IPS-11a (cell line): ENCODE measurements around the gene GRID2.

Source experiments
- H3K4me3 ChIP-seq: one replicate; pipeline ENCODE4 v1.5.1; 2013; ENCODE audit warnings: low read depth, low read length, control low read depth

The GRID2 gene

DNA sequence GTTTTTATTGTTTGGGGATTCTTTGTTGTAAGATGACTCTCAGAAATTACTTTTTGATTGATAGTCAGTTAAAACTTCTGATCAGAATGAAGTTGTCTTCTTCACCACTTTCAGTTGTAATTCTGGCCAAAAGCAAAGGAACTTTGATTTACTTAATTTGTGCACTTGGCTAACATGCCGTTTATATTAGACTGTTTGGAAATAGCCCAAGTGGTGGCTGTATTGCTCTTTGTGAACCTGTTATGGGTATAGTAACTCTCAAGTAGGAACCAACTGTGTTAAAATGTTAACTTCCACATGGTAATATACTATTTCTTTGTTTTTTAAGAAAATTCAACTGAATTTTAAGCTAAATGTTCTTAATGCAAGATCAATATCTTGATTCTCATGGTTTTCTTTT, 581.9 kb downstream of the GRID2 start:
- H3K4me3 ChIP-seq: no peak overlapping the region

DNA sequence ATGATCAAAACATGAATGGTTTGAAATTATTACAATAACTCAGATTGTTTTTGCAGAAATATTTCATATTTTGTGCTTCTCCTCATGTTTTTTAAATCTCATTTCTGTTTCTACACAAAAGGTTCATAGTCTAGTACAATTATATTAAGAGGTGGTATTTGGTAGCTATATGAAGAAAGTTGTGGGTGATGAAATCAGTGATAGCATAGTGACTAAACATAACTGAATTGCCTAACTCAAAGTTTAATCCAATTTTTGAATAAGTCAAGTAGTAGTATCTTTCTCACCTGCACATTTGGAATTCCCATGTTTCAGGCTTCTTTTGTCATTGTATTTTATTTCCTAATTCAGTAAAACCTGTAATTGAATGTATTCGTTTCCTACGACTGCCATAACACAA, 648.7 kb downstream of the GRID2 start:
- H3K4me3 ChIP-seq: no peak overlapping the region

DNA sequence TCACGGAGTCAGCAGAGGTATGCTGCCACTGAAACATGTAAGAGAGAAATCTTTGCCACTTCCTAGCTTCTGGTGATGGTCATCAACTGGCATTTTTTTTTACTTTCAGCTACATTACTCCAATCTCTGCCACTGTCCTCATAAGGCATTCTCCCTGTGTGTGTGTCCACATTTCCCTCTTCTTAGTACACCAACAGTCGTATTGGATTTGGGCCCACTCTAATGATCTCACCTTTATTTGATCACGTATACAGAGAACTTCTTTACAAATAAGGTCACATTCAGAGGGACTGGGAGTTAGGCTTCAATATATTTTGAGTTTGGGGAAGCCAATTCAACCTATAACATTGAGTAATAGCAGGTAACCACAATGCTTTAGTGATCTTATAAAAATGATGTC, 649.1 kb downstream of the GRID2 start:
- no peak overlapping the region for H3K4me3 ChIP-seq

DNA sequence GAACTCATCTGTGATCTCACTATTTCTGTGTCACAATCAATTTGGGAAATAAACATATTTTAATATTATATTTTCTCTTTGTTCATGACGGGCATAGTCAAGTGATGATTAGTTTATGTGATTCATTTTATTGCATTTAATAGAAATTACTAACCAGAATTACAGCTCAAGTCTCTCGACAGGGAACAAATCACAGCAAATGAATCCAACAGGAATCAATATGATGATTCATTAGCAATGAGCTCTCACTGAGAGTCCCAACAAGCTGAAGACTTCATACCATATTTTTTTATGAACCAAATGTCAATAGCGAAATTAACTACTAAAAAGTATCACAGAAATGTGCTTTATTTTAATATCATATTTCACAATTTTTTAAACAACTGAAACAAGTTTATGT, 649.7 kb downstream of the GRID2 start:
- H3K4me3 ChIP-seq: no peak overlapping the region

DNA sequence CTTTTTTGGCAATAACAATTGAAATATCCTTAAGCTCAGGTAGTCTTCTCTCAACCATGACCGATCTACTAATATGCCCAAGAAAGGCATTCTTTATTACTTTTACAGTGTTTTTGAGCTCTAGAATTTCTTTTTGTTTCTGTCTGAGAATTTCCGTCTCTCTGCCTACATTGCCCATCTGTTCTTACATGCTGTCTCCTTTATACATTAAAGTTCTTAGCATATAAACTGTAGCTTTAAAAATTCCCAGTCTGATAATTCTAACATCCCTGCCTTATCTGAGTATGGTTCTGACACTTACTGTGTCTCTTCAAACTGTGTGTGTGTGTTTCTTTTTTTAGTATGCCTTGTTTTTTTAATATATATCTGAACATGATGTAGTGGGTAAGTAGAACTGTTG, 658.1 kb downstream of the GRID2 start:
- no peak overlapping the region for H3K4me3 ChIP-seq

DNA sequence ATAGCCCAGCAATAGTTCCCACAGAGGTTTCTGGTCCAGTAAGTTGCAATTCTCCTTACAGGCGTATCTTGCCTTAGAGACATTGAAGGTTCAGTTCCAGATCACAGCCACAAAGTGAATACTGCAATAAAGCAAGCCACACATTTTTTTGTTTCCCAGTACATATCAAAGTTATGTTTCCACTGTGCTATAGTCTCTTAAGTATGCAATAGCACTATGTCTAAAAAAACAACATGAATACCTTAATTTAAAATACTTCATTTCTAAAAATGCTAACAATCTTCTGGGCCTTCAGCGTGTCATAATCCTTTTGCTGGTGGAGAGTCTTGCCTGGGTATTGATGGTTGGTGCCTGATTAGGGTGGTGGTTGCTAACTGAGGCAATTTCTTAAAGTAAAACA, 659.1 kb downstream of the GRID2 start:
- H3K4me3 ChIP-seq: no peak overlapping the region

DNA sequence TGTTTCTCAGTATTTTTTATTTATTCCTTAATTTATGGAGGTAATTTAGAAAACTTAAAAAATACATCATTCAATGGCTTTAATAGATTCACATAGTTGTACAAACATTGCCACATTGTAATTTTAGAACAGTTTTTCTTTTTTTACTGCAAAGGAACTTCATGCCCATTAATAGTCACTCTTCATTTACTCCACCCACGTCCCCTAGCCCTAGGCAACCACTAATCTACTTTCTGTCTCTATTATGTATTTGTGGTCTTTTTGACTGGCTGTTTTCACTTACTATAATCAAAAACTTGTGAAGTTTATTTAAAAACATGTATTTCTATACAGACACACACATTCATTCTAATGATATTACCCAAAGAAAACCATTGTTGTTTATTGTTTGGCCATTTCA, 664.8 kb downstream of the GRID2 start:
- H3K4me3 ChIP-seq: no peak overlapping the region

DNA sequence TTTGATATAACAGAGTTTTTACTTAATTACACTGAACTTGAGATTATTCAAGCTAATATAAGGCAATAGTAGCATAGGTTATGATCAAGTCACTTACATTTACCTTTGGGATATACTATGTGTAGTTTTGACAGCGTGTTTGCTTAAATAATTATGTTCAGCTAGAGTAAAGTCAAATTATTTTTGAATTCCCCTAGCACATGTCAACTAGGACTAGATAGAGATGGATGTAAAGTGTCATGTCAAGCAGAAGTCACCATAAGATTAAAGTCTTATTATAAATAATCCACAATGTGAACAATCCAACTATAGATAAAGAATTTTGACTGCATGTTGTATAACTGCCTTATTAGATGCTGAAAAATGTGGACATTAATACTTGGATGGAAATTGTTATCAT, 665.2 kb downstream of the GRID2 start:
- no peak overlapping the region for H3K4me3 ChIP-seq

DNA sequence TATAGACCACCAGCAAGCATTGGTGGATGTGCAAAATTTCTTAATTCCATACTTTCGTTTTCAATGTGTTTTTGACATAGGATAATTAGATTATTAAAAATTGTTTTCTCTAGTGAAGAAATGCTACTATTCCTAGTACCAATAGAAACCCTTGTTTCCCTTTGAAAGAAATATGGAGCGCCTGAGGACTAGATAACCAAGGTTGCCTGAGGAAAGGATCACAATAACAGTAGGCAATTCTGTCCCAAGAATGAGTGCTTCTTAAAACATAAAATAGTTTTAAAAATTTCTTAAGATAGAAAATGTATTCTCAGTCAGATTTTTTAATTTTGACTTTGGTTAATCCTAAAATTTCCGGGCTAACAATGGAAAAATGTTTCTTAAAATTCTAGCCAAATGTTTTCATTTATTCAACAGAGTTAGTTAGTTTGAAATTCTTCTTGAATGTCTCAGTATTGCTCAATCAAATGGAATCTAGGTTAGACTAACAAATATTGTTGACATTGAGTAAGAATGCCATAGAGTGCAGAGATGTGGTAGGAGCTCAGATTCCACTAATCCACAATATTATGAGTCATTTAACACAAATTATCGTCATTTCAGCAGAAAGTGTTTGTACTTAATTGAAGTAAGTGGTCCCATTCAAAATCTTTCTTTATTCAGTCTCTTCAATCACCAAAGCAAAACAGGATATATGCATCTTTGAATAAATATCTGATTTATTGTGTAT, 666.0 kb downstream of the GRID2 start:
- H3K4me3 ChIP-seq: no peak overlapping the region

DNA sequence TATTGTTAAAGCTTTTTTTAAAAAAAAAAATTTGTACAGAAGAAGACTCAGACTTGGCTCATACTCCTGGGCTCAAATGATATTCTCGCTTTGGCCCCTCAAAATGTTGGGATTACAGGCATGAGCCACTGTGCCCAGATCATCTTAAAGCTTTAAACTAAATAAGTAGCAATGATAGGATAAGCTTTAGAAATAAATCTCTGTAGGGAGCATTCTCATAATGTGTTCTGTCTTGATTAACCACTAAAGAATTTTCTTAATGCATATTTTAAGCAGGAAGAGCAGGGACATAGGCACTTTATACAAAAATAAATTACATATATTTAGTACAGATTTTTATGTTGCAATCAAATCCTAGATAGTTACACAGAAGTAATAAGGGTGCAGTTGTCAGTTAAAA, 667.2 kb downstream of the GRID2 start:
- H3K4me3 ChIP-seq: no peak overlapping the region

DNA sequence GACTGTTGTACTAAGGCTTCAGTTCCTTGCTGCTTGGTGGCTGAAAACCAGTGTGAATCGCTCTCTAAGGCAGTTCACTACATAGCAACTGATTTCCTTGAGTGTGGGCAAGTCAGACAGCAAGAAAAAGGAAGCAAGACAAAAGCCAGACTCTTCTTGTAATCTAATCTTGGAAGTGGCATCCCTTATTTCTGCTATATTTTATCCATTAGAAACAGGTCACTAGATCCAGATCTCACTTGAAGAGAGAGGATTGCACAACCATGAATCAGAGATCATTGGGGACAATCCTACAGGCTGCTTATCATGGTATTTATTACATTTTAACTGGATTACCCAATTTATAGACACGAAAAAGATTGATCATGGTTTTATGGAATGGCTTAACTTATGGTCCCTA, 684.5 kb downstream of the GRID2 start:
- H3K4me3 ChIP-seq: no peak overlapping the region

DNA sequence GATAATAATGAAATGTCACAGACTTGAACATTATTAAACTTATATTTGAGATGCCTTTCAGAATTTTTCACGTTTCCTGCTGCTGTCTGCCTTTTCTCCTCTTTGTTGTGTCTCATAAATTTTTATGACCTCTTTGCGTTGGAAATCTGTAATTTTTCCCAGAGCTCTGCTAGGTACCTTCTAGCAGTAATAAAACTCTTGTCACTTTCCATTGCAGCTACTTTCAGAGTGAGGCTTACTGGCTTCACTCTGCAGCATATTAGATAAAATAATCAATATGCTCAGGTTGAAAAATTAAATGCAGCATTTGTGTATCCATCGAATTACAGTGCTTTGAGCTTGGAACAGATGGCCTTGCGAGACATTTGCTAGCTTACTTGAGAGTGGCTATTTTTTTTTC, 689.0 kb downstream of the GRID2 start:
- H3K4me3 ChIP-seq: no peak overlapping the region

DNA sequence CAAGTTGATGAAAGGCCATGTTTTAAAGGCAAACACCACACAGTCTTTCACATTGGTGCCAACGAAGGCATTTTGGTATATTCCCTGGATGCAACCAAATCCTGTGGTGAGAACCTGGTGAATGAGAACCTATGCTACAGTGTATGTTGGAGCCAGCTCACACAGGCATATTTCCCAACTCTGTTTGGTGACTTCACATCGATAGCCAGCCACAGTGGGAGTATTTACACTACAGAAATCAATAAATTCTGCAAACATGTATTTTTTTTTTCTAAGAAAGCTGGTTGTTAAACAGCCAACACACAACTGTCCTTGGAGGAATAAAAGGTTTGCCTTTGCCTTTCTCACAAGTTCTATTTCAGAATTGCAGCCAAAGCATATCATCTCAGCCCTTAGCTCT, 691.0 kb downstream of the GRID2 start:
- no peak overlapping the region for H3K4me3 ChIP-seq

DNA sequence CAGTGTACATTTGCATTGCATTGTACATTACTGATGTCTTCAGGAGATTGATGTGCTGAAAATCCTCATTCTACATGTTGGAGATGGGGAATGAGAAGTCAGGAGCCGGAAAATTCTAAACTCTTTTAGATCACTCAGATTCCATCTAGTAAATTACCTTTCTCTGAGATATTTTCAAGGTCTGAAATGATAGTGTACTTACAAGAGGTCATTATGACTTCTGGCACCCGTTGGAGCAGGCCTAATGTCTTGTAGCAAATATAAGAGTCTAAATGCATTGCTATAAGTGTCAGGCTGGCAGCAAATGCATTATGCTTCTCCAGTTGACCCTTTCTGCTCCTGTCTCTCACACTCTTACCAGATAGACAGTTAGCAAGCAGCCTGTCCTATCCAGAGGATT, 692.8 kb downstream of the GRID2 start:
- H3K4me3 ChIP-seq: no peak overlapping the region

DNA sequence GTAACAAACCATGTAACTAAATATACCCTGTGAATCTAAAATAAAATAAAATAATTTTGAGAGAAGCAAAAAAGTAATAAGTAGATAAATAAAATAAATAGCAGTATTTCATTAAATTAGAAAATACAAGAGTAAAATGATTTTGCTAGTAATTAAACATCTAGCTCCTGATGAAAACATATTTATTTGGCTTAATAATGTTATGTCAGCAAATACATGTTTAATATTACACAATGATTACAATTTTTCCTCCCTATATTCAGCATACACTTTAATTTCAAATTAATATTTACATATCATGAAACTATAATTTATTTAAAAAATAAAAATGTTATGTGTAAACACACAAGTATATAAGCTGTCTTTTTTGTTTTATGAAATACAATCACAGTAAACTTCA, 697.1 kb downstream of the GRID2 start:
- H3K4me3 ChIP-seq: no peak overlapping the region

DNA sequence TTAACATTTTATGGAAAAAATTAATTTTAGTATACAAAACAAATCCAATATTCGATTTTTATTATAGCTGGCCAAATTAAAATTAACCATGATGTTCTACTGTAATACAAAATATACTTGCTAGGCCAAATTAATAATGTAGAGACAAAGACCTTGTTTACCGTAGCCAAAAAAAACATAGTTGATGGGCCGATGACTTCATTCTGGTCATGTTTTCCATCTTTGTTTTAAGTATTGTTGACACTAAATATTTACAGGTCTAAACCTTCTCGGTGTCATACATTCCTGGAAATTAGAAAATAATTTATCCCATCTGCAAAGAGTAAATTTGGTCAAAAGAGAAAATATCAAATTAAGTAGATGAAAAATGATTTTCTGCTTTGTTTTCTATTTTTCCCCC, 698.5 kb downstream of the GRID2 start:
- no peak overlapping the region for H3K4me3 ChIP-seq

DNA sequence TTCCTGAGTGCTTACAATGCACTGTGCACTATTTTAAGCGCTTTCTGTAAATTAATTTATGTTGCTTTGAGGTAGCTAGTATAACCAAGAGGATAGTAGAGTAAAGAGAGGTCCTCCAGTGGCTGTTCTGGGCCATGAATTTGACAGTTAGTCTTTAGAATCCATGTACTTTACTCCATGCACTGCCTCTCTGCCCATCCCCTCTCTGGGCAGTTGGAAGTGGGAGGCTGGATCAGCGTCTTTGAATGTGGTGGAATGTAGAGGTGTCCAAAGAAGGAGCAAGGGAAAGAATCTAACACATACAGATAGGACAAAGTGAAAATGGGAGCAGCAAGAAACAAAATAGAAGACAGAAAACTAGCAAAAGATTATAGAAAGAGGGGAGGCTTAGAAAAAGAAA, 712.6 kb downstream of the GRID2 start:
- no peak overlapping the region for H3K4me3 ChIP-seq

DNA sequence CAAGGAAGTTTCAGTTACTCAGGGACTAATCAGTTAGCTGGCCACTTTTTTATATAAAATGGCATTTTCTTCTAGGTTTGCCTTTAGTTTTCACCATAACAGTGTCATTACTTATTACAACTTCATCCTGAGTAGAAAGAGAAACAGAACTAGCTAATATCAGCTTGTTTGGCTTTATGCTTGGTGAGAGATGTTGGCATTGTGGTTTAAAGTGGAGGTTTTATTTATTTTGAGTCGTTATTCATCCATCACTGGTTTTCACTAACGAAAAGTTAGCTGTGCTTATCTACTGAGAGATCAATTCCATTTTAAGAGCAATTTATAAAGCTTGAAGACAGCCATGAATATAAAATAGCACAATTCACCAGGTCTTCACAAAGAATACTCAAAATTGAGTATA, 714.5 kb downstream of the GRID2 start:
- H3K4me3 ChIP-seq: no peak overlapping the region

DNA sequence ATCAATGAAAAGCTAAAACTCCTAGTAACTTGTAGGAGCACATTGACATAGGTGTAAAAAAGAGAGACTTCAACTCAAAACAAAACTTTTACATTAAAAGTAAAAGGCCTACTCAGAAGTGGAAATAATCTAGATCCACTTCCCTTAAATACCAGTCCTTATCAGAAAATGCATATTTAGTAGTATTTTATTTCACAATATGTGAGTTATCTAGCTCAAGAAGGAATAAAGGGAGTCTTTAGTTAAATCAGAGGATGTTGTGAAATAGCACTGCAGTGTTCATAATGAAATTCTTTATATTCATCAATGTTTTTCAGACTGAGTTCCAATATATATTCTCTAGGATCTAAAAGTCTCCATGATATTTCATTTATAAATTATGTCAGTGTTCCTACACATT, 715.0 kb downstream of the GRID2 start:
- H3K4me3 ChIP-seq: no peak overlapping the region

DNA sequence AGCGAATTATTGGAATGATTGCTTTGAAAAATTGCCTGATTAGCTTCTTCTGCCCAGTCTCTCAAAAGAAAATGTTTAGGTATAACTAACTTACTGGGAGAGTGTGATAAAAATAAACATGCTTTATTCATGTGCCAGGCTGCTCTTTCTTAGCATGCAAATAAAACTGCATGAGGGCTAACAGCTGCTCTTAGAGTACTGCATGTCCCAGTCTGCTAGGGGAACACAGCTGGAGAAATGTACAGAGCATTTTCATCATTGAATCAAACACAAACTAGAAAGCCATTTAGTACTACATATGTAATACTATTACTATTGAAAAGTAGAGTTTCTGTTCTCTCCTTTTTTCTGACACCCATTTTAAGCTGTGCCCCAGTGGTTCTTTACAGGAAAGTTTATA, 726.0 kb downstream of the GRID2 start:
- no peak overlapping the region for H3K4me3 ChIP-seq

DNA sequence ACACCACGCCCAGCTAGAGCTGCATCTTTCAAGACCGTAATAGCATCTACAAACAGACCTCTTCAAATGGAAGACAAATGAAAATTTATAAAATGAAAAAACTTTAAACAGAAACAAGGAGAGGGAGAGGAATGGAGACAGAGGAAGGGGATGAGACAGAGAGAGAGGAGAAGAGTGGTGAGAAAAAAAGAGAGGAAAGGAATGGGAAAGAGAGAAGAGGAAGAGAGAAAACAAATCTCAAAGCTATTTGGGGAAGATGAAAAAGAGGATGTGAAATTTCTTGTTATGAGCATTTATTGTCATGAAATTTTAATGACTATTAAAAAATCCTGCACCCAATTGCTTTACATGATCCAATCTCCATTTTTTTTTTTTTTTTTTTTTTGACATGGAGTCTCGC, 726.9 kb downstream of the GRID2 start:
- no peak overlapping the region for H3K4me3 ChIP-seq

DNA sequence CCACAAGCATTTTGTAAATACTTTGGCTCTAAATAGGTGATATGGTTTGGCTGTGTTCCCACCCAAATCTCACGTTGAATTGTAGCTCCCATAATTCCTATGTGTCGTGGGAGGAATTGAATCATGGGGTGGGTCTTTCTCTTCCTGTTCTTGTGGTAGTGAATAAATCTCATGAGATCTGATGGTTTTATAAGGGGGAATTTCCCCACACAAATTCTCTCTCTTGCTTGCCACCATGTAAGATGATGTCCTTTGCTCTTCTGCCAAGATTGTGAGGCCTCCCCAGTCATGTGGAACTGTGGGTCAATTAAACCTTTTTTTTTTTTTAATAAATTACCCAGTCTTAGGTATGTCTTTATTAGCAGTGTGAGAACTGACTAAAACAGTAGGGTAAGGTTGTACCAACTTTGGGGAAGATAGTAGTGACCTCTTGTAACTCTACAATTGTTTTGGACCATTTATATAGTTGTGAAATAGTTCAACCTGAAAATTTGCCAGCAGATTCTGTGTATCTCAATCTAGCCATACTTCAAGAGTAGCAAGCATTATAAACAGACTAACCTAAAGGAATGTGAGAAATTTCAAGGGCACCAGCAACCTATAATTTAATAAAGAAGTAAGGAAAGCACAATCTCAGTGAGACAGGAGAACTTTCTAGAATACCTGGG, 727.8 kb downstream of the GRID2 start:
- H3K4me3 ChIP-seq: no peak overlapping the region

DNA sequence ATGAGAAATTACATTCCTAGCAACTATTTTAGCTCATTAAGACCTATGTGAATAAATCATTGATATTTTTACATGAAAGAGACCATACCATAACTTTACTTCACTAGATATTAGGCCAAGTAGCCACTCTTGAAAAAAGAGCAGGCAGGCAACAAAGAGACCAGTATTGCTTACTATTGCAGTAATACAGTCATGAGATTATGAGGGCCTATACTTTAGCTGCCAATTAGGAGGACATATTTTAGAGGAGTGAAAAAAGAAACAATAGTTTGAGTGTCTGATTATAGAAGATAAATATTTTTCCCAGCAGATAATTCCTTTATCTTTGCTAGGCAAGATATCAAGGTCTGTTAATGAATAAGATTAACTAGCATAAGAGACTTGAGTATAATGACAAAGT, 739.0 kb downstream of the GRID2 start:
- no peak overlapping the region for H3K4me3 ChIP-seq
